Transverse colon (tissue), 4 donors: ENCODE measurements around the gene EID2B. TPM values are rescaled to one million over a fixed set of nuclear protein-coding genes. Genes with fewer than 3 reads are reported as not detected.

ENCODE experiments used
- DNase-seq: peaks from one replicate; pipeline ENCODE4 v3.0.0-alpha.2; 2019
- H3K27ac ChIP-seq, 4 donors: fragments of 200-600 bp; sonication (generic); 2 replicates each; pipeline ENCODE4 v1.5.1; 2016 to 2018; ENCODE audit warnings: inconsistent platforms in 4 of 4
- H3K27me3 ChIP-seq: fragments of 200-600 bp; sonication (generic); 2 replicates; pipeline ENCODE4 v1.5.1; 2017; ENCODE audit warnings: inconsistent platforms
- H3K36me3 ChIP-seq, 4 donors: fragments of 200-600 bp; sonication (generic); 2 replicates each; pipeline ENCODE4 v1.5.1; 2017 to 2019; ENCODE audit warnings: inconsistent platforms in 4 of 4
- H3K4me1 ChIP-seq, 4 donors: fragments of 200-600 bp; sonication (generic); 2 replicates each; pipeline ENCODE4 v1.5.1; 2017 to 2020; ENCODE audit warnings: inconsistent platforms in 4 of 4
- H3K4me3 ChIP-seq, 4 donors: fragments of 200-600 bp; sonication (generic); 1 replicate in 1 of 4; 2 replicates in 3 of 4; pipeline versions ENCODE4 v1.5.1 to v1.6.1; 2017 to 2019; ENCODE audit warnings: inconsistent platforms in 4 of 4
- H3K9me3 ChIP-seq, 2 donors: fragments of 200-600 bp; sonication (generic); 2 replicates each; pipeline ENCODE4 v1.5.1; 2017 to 2019; ENCODE audit warnings: inconsistent platforms in 2 of 2
- EP300 ChIP-seq: sonication (generic); formaldehyde crosslinking; IDR thresholded peaks from one replicate; pipeline ENCODE4 v1.6.1; 2017; ENCODE audit warnings: antibody characterized with exemption, low read depth
- POLR2A ChIP-seq: fragments of 450-650 bp; IDR thresholded peaks from one replicate; pipeline ENCODE4 v1.6.1; 2016; ENCODE audit warnings: antibody characterized with exemption, mild to moderate bottlenecking, moderate library complexity
- POLR2AphosphoS5 ChIP-seq, 3 donors: sonication (generic); formaldehyde crosslinking; IDR thresholded peaks; one replicate each; pipeline ENCODE4 v1.6.1; 2016; ENCODE audit warnings: antibody characterized with exemption in 3 of 3
- WGBS, 2 donors: methylation state at CpG; one replicate each; pipeline ENCODE4 v1.1.5; 2018; ENCODE audit warnings: low coverage in 1 of 2; 5-methylcytosine and 5-hydroxymethylcytosine counted together
- in situ Hi-C, 4 donors: fragments of 200-750 bp; cut with MboI; loops; one replicate each; pipeline versions ENCODE4 v1.15.0 to v1.15.1; 2017; ENCODE audit warnings: low sequenced_read_pairs in 3 of 4, low pct_ligation_motif_present in 1 of 4, low pct_unique_long_range_greater_than_20kb in 1 of 4
- intact Hi-C: fragments of 100-400 bp; cut with DNase I; formaldehyde crosslinking; loops from one replicate; pipeline ENCODE4 v1.15.1; 2023; ENCODE audit warnings: low total_unique reads
- total RNA-seq, 4 donors: library from RNA; depleted of rRNA; stranded (reverse); fragments of >200 nt; gene quantifications; one replicate each; pipeline ENCODE4 v1.1.0, GENCODE V29; 2016
- TF ChIP-seq, protein P1 (sequence below), 5 experiments: fragments of 200-600 bp in 3 of 5; fragments of 450-650 bp in 2 of 5; sonication (generic) in 3 of 5; IDR thresholded peaks; 1 replicate in 2 of 5; 2 replicates in 3 of 5; pipeline ENCODE4 v1.5.1; 2016 to 2017; ENCODE audit warnings: antibody characterized with exemption in 5 of 5, inconsistent platforms in 3 of 5, mild to moderate bottlenecking in 2 of 5, moderate library complexity in 1 of 5

Gene EID2B, protein sequence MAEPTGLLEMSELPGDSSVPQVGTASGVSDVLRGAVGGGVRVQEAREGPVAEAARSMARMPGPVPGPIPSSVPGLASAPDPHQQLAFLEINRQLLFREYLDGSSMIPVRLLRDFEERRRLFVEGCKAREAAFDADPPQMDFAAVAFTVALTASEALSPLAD
- total RNA-seq, result 1 to 10 TPM in 3 of 4 donors, under 1 TPM in 1; 1.00 to 1.5 (median 1.3) TPM

DNA sequence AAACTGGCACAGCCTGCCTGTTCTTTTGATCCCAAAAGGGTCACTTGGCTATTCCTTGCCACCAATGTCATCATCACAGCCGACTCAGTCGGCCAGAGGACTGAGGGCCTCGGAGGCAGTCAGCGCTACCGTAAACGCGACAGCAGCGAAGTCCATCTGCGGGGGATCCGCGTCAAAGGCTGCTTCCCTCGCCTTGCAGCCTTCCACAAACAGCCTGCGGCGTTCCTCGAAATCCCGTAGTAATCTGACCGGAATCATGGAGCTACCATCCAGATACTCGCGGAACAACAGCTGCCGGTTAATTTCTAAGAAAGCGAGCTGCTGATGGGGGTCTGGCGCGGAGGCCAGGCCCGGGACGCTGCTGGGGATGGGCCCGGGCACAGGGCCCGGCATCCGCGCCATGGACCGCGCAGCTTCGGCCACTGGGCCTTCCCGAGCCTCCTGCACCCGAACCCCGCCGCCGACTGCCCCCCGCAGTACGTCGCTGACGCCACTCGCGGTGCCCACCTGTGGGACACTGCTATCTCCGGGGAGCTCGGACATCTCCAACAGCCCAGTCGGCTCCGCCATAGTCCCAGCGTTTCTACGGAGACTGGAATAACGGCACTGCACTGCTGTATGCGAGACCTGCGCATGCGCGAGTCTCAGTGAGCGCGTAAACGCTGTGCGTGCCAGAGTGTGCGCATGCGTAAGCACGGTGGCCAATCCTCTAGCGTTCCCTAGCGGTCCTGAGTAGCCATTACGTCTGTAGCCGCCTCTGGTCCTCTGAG is at the start of gene EID2B:
EID2B (minus strand) TSS at position 620 of the 770 bp plus-strand sequence; CDS start at position 570, 50 bp downstream.
- Histone ChIP-seq H3K4me1 (peaks cover 0 to 24% (median 4%) of the 10 kb centered on the region in 4 donors), H3K27ac (peak within 1 kb of the TSS; percentile 76 to 91 (median 84)), H3K27me3 (no peaks in the 10 kb centered on the region), H3K36me3 (no peaks in the 10 kb centered on the region), H3K9me3 (no peaks in the 10 kb centered on the region), H3K4me3 (peak within 1 kb of the TSS; percentile 48 to 75 (median 62))
- WGBS, 2 donors, result 0 to 1% methylated on average over 10 to 57 of the region's 65 CpGs
- peak; percentile 95 for DNase-seq
- peak; percentile 77 to 78 (median 77) for TF ChIP-seq POLR2AphosphoS5 (IDR thresholded peaks at IDR 0.05)
- TF ChIP-seq POLR2A, result peak; percentile 55
- no peak for TF ChIP-seq EP300
- TF ChIP-seq, protein P1, sequence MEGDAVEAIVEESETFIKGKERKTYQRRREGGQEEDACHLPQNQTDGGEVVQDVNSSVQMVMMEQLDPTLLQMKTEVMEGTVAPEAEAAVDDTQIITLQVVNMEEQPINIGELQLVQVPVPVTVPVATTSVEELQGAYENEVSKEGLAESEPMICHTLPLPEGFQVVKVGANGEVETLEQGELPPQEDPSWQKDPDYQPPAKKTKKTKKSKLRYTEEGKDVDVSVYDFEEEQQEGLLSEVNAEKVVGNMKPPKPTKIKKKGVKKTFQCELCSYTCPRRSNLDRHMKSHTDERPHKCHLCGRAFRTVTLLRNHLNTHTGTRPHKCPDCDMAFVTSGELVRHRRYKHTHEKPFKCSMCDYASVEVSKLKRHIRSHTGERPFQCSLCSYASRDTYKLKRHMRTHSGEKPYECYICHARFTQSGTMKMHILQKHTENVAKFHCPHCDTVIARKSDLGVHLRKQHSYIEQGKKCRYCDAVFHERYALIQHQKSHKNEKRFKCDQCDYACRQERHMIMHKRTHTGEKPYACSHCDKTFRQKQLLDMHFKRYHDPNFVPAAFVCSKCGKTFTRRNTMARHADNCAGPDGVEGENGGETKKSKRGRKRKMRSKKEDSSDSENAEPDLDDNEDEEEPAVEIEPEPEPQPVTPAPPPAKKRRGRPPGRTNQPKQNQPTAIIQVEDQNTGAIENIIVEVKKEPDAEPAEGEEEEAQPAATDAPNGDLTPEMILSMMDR (IDR thresholded peaks at IDR 0.05), result peak; percentile 94 to 99 (median 98)
- in situ Hi-C loops (loop anchor here (5.0 to 25.0 kb wide), 5 partner anchors 88 to 420 kb away; partner anchors contain the start of genes GMFG (in 2 of the 4), SAMD4B (in 2 of the 4), SUPT5H (in 2 of the 4) and RPS16 (in 1 of the 4)), intact Hi-C loops (loop anchor here (10.0 kb wide), 2 partner anchors 58 to 188 kb away; partner anchors contain the start of gene SAMD4B)

DNA sequence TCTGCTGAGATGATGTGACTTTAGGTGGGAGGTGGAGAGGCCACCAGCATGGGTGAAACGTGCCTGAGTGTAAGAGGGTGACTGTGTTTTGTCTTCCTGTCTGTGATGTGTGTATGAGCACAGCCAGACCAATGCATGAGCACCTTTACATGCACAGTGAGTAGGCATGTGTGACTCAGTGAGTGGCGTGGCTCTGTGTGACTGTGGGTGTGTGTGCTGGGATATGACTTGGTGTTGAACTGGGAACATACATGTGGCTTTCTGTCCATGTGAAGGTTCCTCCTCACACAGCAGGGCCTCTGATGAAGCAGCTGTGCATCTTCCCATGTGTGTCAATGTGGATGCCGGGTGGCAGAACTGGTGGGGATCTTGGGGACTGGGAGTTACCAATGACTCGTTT is 49.8 kb upstream of the EID2B start:
- intact Hi-C loops, result no loop called here
- Histone ChIP-seq H3K4me3 (no peak overlapping the region), H3K36me3 (no peaks in the 10 kb centered on the region), H3K27ac (no peak overlapping the region), H3K4me1 (no peaks in the 10 kb centered on the region), H3K9me3 (peaks cover 0 to 5% of the 10 kb centered on the region in 2 donors), H3K27me3 (peaks cover 7% of the 10 kb centered on the region)
- in situ Hi-C loops, result no loop called here
- TF ChIP-seq, protein P1 (IDR thresholded peaks at IDR 0.05), result no peak
- TF ChIP-seq EP300, result no peak
- TF ChIP-seq POLR2A, result no peak
- no peak for TF ChIP-seq POLR2AphosphoS5 (IDR thresholded peaks at IDR 0.05)
- WGBS, 2 donors, result 76% methylated on average over 4 of the region's 4 CpGs; no CpG with 5 or more reads in 1 of the 2 donors
- DNase-seq, result no peak

DNA sequence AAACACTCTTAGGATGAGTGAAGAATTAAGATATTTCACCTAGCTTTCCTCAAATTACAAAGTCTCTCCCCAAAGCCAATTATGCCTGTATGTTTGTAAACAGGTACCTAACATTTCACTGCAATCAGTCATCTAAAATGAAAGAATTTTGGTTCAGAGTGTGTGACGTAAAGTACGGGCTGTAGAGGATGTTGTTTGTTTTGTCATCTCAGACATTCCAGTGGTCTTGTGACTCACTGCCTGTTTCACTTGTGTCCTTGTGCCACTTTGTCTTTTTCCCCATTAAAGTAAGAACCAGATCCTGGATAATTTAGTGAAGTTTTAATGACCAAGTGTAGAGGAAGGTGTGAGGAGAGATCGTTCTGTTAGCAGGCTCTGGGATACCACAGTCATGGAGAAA is 36.0 kb upstream of the EID2B start:
- H3K36me3 ChIP-seq, result no peaks in the 10 kb centered on the region
- no peaks in the 10 kb centered on the region for H3K4me1 ChIP-seq
- intact Hi-C loops, result no loop called here
- peaks cover 6% of the 10 kb centered on the region for H3K27me3 ChIP-seq
- H3K9me3 ChIP-seq, result no peaks in the 10 kb centered on the region
- no peak overlapping the region for H3K27ac ChIP-seq
- no peak for DNase-seq
- H3K4me3 ChIP-seq, result no peak overlapping the region
- in situ Hi-C loops, result no loop called here
- no peak for TF ChIP-seq EP300
- TF ChIP-seq, protein P1 (IDR thresholded peaks at IDR 0.05), result no peak
- no peak for TF ChIP-seq POLR2A
- TF ChIP-seq POLR2AphosphoS5 (IDR thresholded peaks at IDR 0.05), result no peak
- 31 to 66% methylated on average over 2 to 3 of the region's 3 CpGs for WGBS, 2 donors

DNA sequence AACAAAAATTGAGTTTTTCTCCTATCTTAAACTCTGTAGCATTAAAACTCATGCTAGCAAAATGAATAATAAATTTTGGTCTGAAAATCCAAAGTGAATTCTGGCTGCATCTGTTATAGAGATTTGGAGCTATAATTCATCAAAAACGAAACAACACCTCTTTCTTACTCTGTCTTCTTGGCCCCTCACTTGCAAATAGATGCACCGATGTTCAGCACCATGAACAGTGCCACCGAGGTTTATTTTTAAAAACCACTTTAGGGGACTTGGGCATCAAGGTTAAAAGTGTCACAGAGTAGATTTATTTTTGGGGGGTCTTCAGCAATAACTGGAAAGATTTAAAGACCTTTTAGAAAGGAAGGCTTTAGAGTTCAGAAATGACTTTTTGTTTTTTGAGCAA is 33.4 kb upstream of the EID2B start:
- H3K27ac ChIP-seq, result no peak overlapping the region
- H3K9me3 ChIP-seq, result no peaks in the 10 kb centered on the region
- TF ChIP-seq EP300, result no peak
- no peak for TF ChIP-seq POLR2A
- peaks cover 6% of the 10 kb centered on the region for H3K27me3 ChIP-seq
- no peak for DNase-seq
- no peaks in the 10 kb centered on the region for H3K36me3 ChIP-seq
- intact Hi-C loops, result no loop called here
- no peaks in the 10 kb centered on the region for H3K4me1 ChIP-seq
- H3K4me3 ChIP-seq, result no peak overlapping the region
- WGBS, 2 donors, result 48 to 54% methylated on average over 3 of the region's 3 CpGs
- in situ Hi-C loops, result no loop called here
